SH-SY5Y (cell line): ENCODE measurements around the gene RPS8.

Experiments used
- GATA2 ChIP-seq: IDR thresholded peaks from 2 replicates; pipeline ENCODE4 v1.6.1; 2011; ENCODE audit warnings: mild to moderate bottlenecking, low read depth, low read length
- GATA3 ChIP-seq: IDR thresholded peaks from 2 replicates; pipeline ENCODE4 v1.6.1; 2011; ENCODE audit warnings: low read depth, mild to moderate bottlenecking, low read length, moderate library complexity

- no peak for TF ChIP-seq GATA2
- no peak for TF ChIP-seq GATA3
Measured at GRCh38 chr1:44790968-44791801, 15.8 kb downstream of the RPS8 start.
